ENCODE measurements around the gene GREB1. TPM values are rescaled to one million over a fixed set of nuclear protein-coding genes. Genes with fewer than 3 reads are reported as not detected.
A peak's percentile ranks its signal among the peaks of the same experiment; 100 is the strongest.

GREB1 gene
- total RNA-seq, 1 donor from 2014 or later = 2.3 TPM

- Histone ChIP-seq H3K4me1 (no peaks in the 10 kb centered on the region), H3K36me3 (no peaks in the 10 kb centered on the region), H3K27ac (no peak overlapping the region), H3K9me3 (no peaks in the 10 kb centered on the region), H3K27me3 (ENCODE audit: low read depth) (no peaks in the 10 kb centered on the region), H3K4me3 (no peak overlapping the region)
- TF ChIP-seq CTCF (IDR thresholded peaks at IDR 0.05) = no peak
- ATAC-seq (no peak), DNase-seq (no peak)
- intact Hi-C loops (cut with DNase I) = no loop called here
These were observed 95.4 kb downstream of the GREB1 start for GRCh38 chr2:11629215-11629614.

GRCh38 chr2:11629851-11630250 lies 96.0 kb downstream of the GREB1 start:
- intact Hi-C loops (cut with DNase I) = no loop called here
- no peak for TF ChIP-seq CTCF (IDR thresholded peaks at IDR 0.05)

GRCh38 chr2:11630855-11631254 lies 97.0 kb downstream of the GREB1 start:
- intact Hi-C loops (cut with DNase I) = no loop called here

More at GRCh38 chr2:11629851-11630250, 96.0 kb downstream of the GREB1 start:
- ATAC-seq (no peak), DNase-seq (no peak)
- H3K27me3 ChIP-seq (ENCODE audit: low read depth) = no peaks in the 10 kb centered on the region
- H3K27ac ChIP-seq = no peak overlapping the region
- no peaks in the 10 kb centered on the region for H3K4me1 ChIP-seq
- H3K9me3 ChIP-seq = no peaks in the 10 kb centered on the region
- no peaks in the 10 kb centered on the region for H3K36me3 ChIP-seq
- H3K4me3 ChIP-seq = no peak overlapping the region

GRCh38 chr2:11631462-11631861 lies 97.6 kb downstream of the GREB1 start:
- peak in 1 of 2 donors; percentile 16 for ATAC-seq

More at GRCh38 chr2:11630855-11631254, 97.0 kb downstream of the GREB1 start:
- Histone ChIP-seq H3K4me1 (no peaks in the 10 kb centered on the region), H3K27ac (no peak overlapping the region), H3K9me3 (no peaks in the 10 kb centered on the region), H3K27me3 (ENCODE audit: low read depth) (no peaks in the 10 kb centered on the region), H3K36me3 (no peaks in the 10 kb centered on the region), H3K4me3 (no peak overlapping the region)
- no peak for TF ChIP-seq CTCF (IDR thresholded peaks at IDR 0.05)
- DNase-seq = no peak
- no peak for ATAC-seq

GRCh38 chr2:11633923-11634478 lies 100.2 kb downstream of the GREB1 start:
- H3K4me3 ChIP-seq = no peak overlapping the region
- no peak for TF ChIP-seq CTCF (IDR thresholded peaks at IDR 0.05)
- H3K36me3 ChIP-seq = no peaks in the 10 kb centered on the region
- no peaks in the 10 kb centered on the region for H3K4me1 ChIP-seq
- H3K9me3 ChIP-seq = no peaks in the 10 kb centered on the region
- no peaks in the 10 kb centered on the region for H3K27me3 ChIP-seq (ENCODE audit: low read depth)
- DNase-seq = no peak
- no peak for ATAC-seq
- no peak overlapping the region for H3K27ac ChIP-seq
- intact Hi-C loops (cut with DNase I) = no loop called here

More at GRCh38 chr2:11631462-11631861, 97.6 kb downstream of the GREB1 start:
- TF ChIP-seq CTCF (IDR thresholded peaks at IDR 0.05) = no peak
- intact Hi-C loops (cut with DNase I) = no loop called here
- DNase-seq = no peak
- Histone ChIP-seq H3K4me3 (no peak overlapping the region), H3K9me3 (no peaks in the 10 kb centered on the region), H3K4me1 (no peaks in the 10 kb centered on the region), H3K27me3 (ENCODE audit: low read depth) (no peaks in the 10 kb centered on the region), H3K27ac (no peak overlapping the region), H3K36me3 (no peaks in the 10 kb centered on the region)
